ENCODE results near the gene REPIN1. TPM values are rescaled to one million over a fixed set of nuclear protein-coding genes. Genes with fewer than 3 reads are reported as not detected.
A peak's percentile ranks its signal among the peaks of the same experiment; 100 is the strongest.

Gene REPIN1
- total and polyA plus RNA-seq, 2 donors (not counting 1 experiment from before 2014, with no cell fraction given): 165 to 190 TPM

DNA sequence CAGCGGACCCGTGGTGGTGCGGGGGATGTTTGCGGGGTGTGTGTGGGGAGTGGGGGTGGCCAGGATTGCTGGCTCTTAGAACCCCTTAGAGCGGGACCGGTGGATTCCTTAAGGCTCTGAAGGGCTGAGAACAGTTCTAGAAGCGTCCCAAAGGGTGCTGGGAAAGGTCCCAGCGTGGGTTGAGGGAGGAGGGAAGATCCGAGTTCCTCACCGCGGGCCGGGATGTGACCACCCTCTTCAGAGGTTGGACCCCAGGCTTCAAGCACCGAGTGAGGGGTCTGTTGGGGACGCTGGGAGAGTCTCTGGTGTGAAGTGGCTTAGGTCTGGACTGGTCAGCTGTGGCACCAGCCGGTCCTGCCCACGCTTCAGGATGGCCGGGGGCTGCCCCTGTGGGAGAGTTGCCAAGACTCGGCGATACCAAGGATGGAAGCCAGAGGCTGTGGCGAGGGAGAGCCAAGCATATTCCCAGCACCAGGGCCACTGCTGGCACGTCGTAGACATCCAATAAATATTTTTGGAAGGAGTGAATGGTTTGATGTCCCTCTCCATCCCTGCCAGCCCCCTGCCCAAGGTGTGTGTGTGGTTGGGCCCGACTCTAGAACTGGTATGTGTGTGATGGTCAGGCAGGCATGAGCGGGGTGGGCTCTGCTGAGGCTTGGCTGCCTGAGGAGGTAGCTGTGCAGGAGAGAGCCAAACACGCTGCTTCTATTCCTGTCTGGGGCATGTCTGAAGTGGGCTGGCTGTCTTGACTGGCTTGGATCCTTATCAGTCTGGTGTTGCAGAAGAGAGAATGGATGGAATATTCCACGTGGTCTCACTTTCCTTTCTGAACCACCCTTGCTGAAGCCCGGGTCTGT, 29.7 kb downstream of the REPIN1 start:
- Mint-ChIP-seq H3K4me1 (peaks cover 17% of the 10 kb centered on the region), H3K9me3 (ENCODE audit: insufficient read depth) (no peaks in the 10 kb centered on the region), H3K27me3 (no peaks in the 10 kb centered on the region), H3K27ac (no peak overlapping the region), H3K4me3 (no peak overlapping the region)
- H3K9ac ChIP-seq (ENCODE audit: low read length): no peak overlapping the region
- no peak overlapping the region for H3K4me2 ChIP-seq (replicated peaks; ENCODE audit: low read depth, low read length, poor library complexity, severe bottlenecking)
- peaks cover 3 to 4% of the 10 kb centered on the region in 2 donors for H3K4me1 ChIP-seq (ENCODE audit: control insufficient read depth in 2 of 2, insufficient read depth in 2 of 2, low read length in 2 of 2)
- no peak overlapping the region for H3K27ac ChIP-seq (ENCODE audit: low read length in 2 of 2)
- no peaks in the 10 kb centered on the region for H3K27me3 ChIP-seq (replicated peaks in 1 of 4; ENCODE audit: control extremely low read depth in 1 of 4, control insufficient read depth in 3 of 4, insufficient read depth in 4 of 4, low read length in 3 of 4)
- ChIA-PET CTCF (interaction anchor here (0.6 to 1.3 kb wide), 3 partner anchors 8 to 43 kb away, joined by 3 to 5 read pairs (median 3); no protein-coding TSS in a partner anchor), POLR2A (no interaction called here)
- TF ChIP-seq, protein P1, sequence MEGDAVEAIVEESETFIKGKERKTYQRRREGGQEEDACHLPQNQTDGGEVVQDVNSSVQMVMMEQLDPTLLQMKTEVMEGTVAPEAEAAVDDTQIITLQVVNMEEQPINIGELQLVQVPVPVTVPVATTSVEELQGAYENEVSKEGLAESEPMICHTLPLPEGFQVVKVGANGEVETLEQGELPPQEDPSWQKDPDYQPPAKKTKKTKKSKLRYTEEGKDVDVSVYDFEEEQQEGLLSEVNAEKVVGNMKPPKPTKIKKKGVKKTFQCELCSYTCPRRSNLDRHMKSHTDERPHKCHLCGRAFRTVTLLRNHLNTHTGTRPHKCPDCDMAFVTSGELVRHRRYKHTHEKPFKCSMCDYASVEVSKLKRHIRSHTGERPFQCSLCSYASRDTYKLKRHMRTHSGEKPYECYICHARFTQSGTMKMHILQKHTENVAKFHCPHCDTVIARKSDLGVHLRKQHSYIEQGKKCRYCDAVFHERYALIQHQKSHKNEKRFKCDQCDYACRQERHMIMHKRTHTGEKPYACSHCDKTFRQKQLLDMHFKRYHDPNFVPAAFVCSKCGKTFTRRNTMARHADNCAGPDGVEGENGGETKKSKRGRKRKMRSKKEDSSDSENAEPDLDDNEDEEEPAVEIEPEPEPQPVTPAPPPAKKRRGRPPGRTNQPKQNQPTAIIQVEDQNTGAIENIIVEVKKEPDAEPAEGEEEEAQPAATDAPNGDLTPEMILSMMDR (IDR thresholded peaks at IDR 0.05): no peak
- TF ChIP-seq EZH2 (IDR thresholded peaks at IDR 0.05; ENCODE audit: borderline replicate concordance, insufficient read depth, low read depth, low read length, poor library complexity, severe bottlenecking): no peak
- H3K9me3 ChIP-seq (ENCODE audit: control extremely low read depth in 1 of 3, control insufficient read depth in 2 of 3, insufficient read depth in 1 of 3, low read length in 2 of 3): no peaks in the 10 kb centered on the region
- no peak overlapping the region for H3K4me3 ChIP-seq (ENCODE audit: control extremely low read depth in 1 of 5, extremely low read depth in 1 of 5, insufficient read depth in 1 of 5, low read depth in 2 of 5, low read length in 4 of 5)
- H4K20me1 ChIP-seq (ENCODE audit: control insufficient read depth, insufficient read depth, low read length, poor library complexity, severe bottlenecking): no peaks in the 10 kb centered on the region
- DNase-seq (no peak), ATAC-seq (ENCODE audit: low read depth) (no peak)
- peaks cover 14% of the 10 kb centered on the region for H3K79me2 ChIP-seq (ENCODE audit: control insufficient read depth, insufficient read depth, low read length)
- H3K36me3 ChIP-seq (replicated peaks in 1 of 2; ENCODE audit: control extremely low read depth in 1 of 2, control insufficient read depth in 1 of 2, extremely low read depth in 1 of 2, insufficient read depth in 2 of 2, low read length in 1 of 2): peaks cover 0 to 7% of the 10 kb centered on the region in 2 experiments
- H2AFZ ChIP-seq (ENCODE audit: insufficient read depth, low read depth, low read length, poor library complexity, severe bottlenecking): no peak overlapping the region
- intact Hi-C loops (cut with micrococcal nuclease): no loop called here
- 98% methylated on average over 26 of the region's 27 CpGs for WGBS (ENCODE audit: insufficient coverage)

DNA sequence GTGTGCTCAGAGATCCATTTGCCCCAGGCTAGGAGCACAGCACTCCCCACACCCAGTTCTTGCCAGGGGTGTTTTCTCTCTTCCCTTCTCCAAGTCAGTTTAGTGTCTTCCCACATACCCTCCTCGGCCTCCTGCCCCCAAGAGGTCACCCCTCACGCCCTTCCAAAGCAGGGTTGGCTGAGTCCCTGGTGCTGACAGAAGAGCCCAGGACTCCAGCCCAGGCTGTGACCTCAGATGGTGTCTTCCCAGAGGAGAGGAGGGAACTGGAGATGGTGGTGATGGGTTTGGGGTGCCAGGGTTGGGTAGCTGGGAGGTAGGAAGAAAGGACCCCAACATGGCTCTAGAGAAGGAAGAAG, 30.3 kb downstream of the REPIN1 start:
- Histone ChIP-seq H3K27me3 (replicated peaks in 1 of 4; ENCODE audit: control extremely low read depth in 1 of 4, control insufficient read depth in 3 of 4, insufficient read depth in 4 of 4, low read length in 3 of 4) (no peaks in the 10 kb centered on the region), H2AFZ (ENCODE audit: insufficient read depth, low read depth, low read length, poor library complexity, severe bottlenecking) (no peak overlapping the region), H3K27ac (ENCODE audit: low read length in 2 of 2) (no peak overlapping the region), H3K4me3 (ENCODE audit: control extremely low read depth in 1 of 5, extremely low read depth in 1 of 5, insufficient read depth in 1 of 5, low read depth in 2 of 5, low read length in 4 of 5) (no peak overlapping the region), H3K9ac (ENCODE audit: low read length) (no peak overlapping the region), H3K4me2 (replicated peaks; ENCODE audit: low read depth, low read length, poor library complexity, severe bottlenecking) (no peak overlapping the region), H3K79me2 (ENCODE audit: control insufficient read depth, insufficient read depth, low read length) (peaks cover 16% of the 10 kb centered on the region), H3K9me3 (ENCODE audit: control extremely low read depth in 1 of 3, control insufficient read depth in 2 of 3, insufficient read depth in 1 of 3, low read length in 2 of 3) (no peaks in the 10 kb centered on the region), H3K36me3 (replicated peaks in 1 of 2; ENCODE audit: control extremely low read depth in 1 of 2, control insufficient read depth in 1 of 2, extremely low read depth in 1 of 2, insufficient read depth in 2 of 2, low read length in 1 of 2) (peaks cover 0 to 7% of the 10 kb centered on the region in 2 experiments), H4K20me1 (ENCODE audit: control insufficient read depth, insufficient read depth, low read length, poor library complexity, severe bottlenecking) (no peaks in the 10 kb centered on the region), H3K4me1 (ENCODE audit: control insufficient read depth in 2 of 2, insufficient read depth in 2 of 2, low read length in 2 of 2) (peaks cover 9 to 10% of the 10 kb centered on the region in 2 donors)
- ChIA-PET CTCF (interaction anchor here (0.6 to 1.3 kb wide), 2 partner anchors 42 to 44 kb away, joined by 3 to 5 read pairs; no protein-coding TSS in a partner anchor), POLR2A (no interaction called here)
- H3K9me3 Mint-ChIP-seq (ENCODE audit: insufficient read depth): no peaks in the 10 kb centered on the region
- TF ChIP-seq, protein P1 (IDR thresholded peaks at IDR 0.05): no peak
- TF ChIP-seq EZH2 (IDR thresholded peaks at IDR 0.05; ENCODE audit: borderline replicate concordance, insufficient read depth, low read depth, low read length, poor library complexity, severe bottlenecking): no peak
- intact Hi-C loops (cut with micrococcal nuclease): no loop called here
- WGBS (ENCODE audit: insufficient coverage): 100% methylated on average over 1 of the region's 2 CpGs
- H3K27me3 Mint-ChIP-seq: no peaks in the 10 kb centered on the region
- H3K4me3 Mint-ChIP-seq: no peak overlapping the region
- H3K4me1 Mint-ChIP-seq: peaks cover 23% of the 10 kb centered on the region
- no peak for ATAC-seq (ENCODE audit: low read depth)
- no peak for DNase-seq
- H3K27ac Mint-ChIP-seq: peak overlapping the region; percentile 56
